HG03103 (cell line): ENCODE data around the gene TMEM39B.
"Not testable (repeated sequence)": the region's sequence is repeated elsewhere in the genome, so short reads cannot be mapped to it uniquely, and the experiment has no call there.

Source experiments
- ATAC-seq: cut with Tn5 transposase; IDR thresholded peaks from one replicate; pipeline ENCODE4 v1.9.1; 2021; ENCODE audit warnings: low read depth; ENCODE audit not compliant: unreplicated experiment

TMEM39B gene

GRCh38 chr1:32111040-32111623, 38.4 kb downstream of the TMEM39B start:
- no peak for ATAC-seq

- ATAC-seq, result no peak
These were observed 39.0 kb downstream of the TMEM39B start for GRCh38 chr1:32111789-32112188.

- no peak for ATAC-seq
These were observed 40.2 kb downstream of the TMEM39B start for GRCh38 chr1:32112806-32113375.

- ATAC-seq, result not testable (repeated sequence)
These were observed 40.7 kb downstream of the TMEM39B start for GRCh38 chr1:32113436-32113835.

GRCh38 chr1:32114420-32114819, 41.7 kb downstream of the TMEM39B start:
- ATAC-seq, result no peak

- ATAC-seq, result no peak
These were observed 42.8 kb downstream of the TMEM39B start for GRCh38 chr1:32115496-32115895.

GRCh38 chr1:32116531-32116930, 43.8 kb downstream of the TMEM39B start:
- no peak for ATAC-seq

GRCh38 chr1:32122151-32122550, 49.4 kb downstream of the TMEM39B start:
- no peak for ATAC-seq

- ATAC-seq, result not testable (repeated sequence)
These were observed 50.6 kb downstream of the TMEM39B start for GRCh38 chr1:32123361-32123760.

- ATAC-seq, result no peak
These were observed 52.6 kb downstream of the TMEM39B start for GRCh38 chr1:32125313-32125712.

- no peak for ATAC-seq
These were observed 54.0 kb downstream of the TMEM39B start for GRCh38 chr1:32126770-32127169.

GRCh38 chr1:32127409-32128198, 54.9 kb downstream of the TMEM39B start:
- no peak for ATAC-seq

- ATAC-seq, result no peak
These were observed 55.7 kb downstream of the TMEM39B start for GRCh38 chr1:32128479-32128878.

GRCh38 chr1:32128964-32129363, 56.2 kb downstream of the TMEM39B start:
- ATAC-seq, result no peak

- ATAC-seq, result not testable (repeated sequence)
These were observed 61.2 kb downstream of the TMEM39B start for GRCh38 chr1:32133950-32134280.

- no peak for ATAC-seq
These were observed 64.4 kb downstream of the TMEM39B start for GRCh38 chr1:32137111-32137510.

- ATAC-seq, result no peak
These were observed 66.2 kb downstream of the TMEM39B start for GRCh38 chr1:32138965-32139364.

GRCh38 chr1:32142446-32143301, 69.9 kb downstream of the TMEM39B start:
- ATAC-seq, result no peak

GRCh38 chr1:32143302-32143695, 70.6 kb downstream of the TMEM39B start:
- ATAC-seq, result not testable (repeated sequence)

GRCh38 chr1:32144033-32144432, 71.3 kb downstream of the TMEM39B start:
- ATAC-seq, result no peak

- ATAC-seq, result not testable (repeated sequence)
These were observed 75.1 kb downstream of the TMEM39B start for GRCh38 chr1:32147799-32148198.
